Endometrial microvascular endothelial cells (primary cell): ENCODE measurements around the gene TMEM201. TPM values are rescaled to one million over a fixed set of nuclear protein-coding genes. Genes with fewer than 3 reads are reported as not detected.
"Not testable (repeated sequence)": the region's sequence is repeated elsewhere in the genome, so short reads cannot be mapped to it uniquely, and the experiment has no call there.

Source experiments
- in situ Hi-C: cut with HindIII; loops from 2 replicates; pipeline ENCODE4 v1.10.0; 2017; ENCODE audit warnings: low sequenced_read_pairs, low pct_unique_long_range_greater_than_20kb; ENCODE audit errors: inconsistent ontology term
- total RNA-seq: library from RNA; depleted of rRNA; stranded (reverse); fragments of >200 nt; gene quantifications from one replicate; pipeline ENCODE4 v1.2.3, GENCODE V29; 2015; ENCODE audit errors: inconsistent ontology term

The TMEM201 gene
- total RNA-seq, 1 donor from 2014 or later, result 19.0 TPM

GRCh38 chr1:9612162-9612845 lies 23.6 kb downstream of the TMEM201 start:
- in situ Hi-C loops, result no loop called here

GRCh38 chr1:9612871-9613624 lies 24.3 kb downstream of the TMEM201 start:
- in situ Hi-C loops, result no loop called here

GRCh38 chr1:9613625-9614299 lies 25.1 kb downstream of the TMEM201 start:
- in situ Hi-C loops, result no loop called here

GRCh38 chr1:9615316-9616063 lies 26.8 kb downstream of the TMEM201 start:
- in situ Hi-C loops, result no loop called here

- in situ Hi-C loops, result no loop called here
Measured at GRCh38 chr1:9618909-9619679, 30.4 kb downstream of the TMEM201 start.

- in situ Hi-C loops, result no loop called here
Measured at GRCh38 chr1:9621032-9621431, 32.3 kb downstream of the TMEM201 start.

- in situ Hi-C loops, result no loop called here
Measured at GRCh38 chr1:9624081-9624480, 35.4 kb downstream of the TMEM201 start.

- in situ Hi-C loops, result not testable (repeated sequence)
Measured at GRCh38 chr1:9625030-9625429, 36.3 kb downstream of the TMEM201 start.

- in situ Hi-C loops, result no loop called here
Measured at GRCh38 chr1:9626201-9626608, 37.5 kb downstream of the TMEM201 start.

GRCh38 chr1:9628541-9629444 lies 40.1 kb downstream of the TMEM201 start:
- in situ Hi-C loops, result no loop called here

- in situ Hi-C loops, result no loop called here
Measured at GRCh38 chr1:9629445-9630201, 40.9 kb downstream of the TMEM201 start.

- in situ Hi-C loops, result no loop called here
Measured at GRCh38 chr1:9630331-9631111, 41.8 kb downstream of the TMEM201 start.

GRCh38 chr1:9631613-9632012 lies 42.9 kb downstream of the TMEM201 start:
- in situ Hi-C loops, result no loop called here

- in situ Hi-C loops, result no loop called here
Measured at GRCh38 chr1:9633493-9633892, 44.8 kb downstream of the TMEM201 start.

GRCh38 chr1:9634582-9634981 lies 45.9 kb downstream of the TMEM201 start:
- in situ Hi-C loops, result no loop called here

- in situ Hi-C loops, result no loop called here
Measured at GRCh38 chr1:9639227-9639626, 50.5 kb downstream of the TMEM201 start.
